BLaER1 treated with 17β-estradiol and CSF1 and Interleukin-3, amounts not matched to agents 10 nM and 100 nM (cell line): ENCODE measurements around the gene GIT1.

ENCODE experiments used
- H3K27ac ChIP-seq, 11 experiments: shearing (Covaris generic); formaldehyde crosslinking; 2 replicates each; pipeline ENCODE4 v1.8.1; 2022
- H3K27me3 ChIP-seq, 11 experiments: shearing (Covaris generic); formaldehyde crosslinking; 2 replicates each; pipeline ENCODE4 v1.8.1; 2022
- H3K36me3 ChIP-seq, 11 experiments: shearing (Covaris generic); formaldehyde crosslinking; 2 replicates each; pipeline ENCODE4 v1.8.1; 2022
- H3K4me1 ChIP-seq, 10 experiments: shearing (Covaris generic); formaldehyde crosslinking; 2 replicates each; pipeline ENCODE4 v1.8.1; 2022
- H3K4me2 ChIP-seq, 11 experiments: shearing (Covaris generic); formaldehyde crosslinking; 2 replicates each; pipeline ENCODE4 v1.8.1; 2022
- H3K4me3 ChIP-seq, 10 experiments: shearing (Covaris generic); formaldehyde crosslinking; 2 replicates each; pipeline ENCODE4 v1.8.1; 2022
- H3K9ac ChIP-seq, 11 experiments: shearing (Covaris generic); formaldehyde crosslinking; 2 replicates each; pipeline ENCODE4 v1.8.1; 2022
- H3K9me3 ChIP-seq, 11 experiments: shearing (Covaris generic); formaldehyde crosslinking; replicated peaks in 1 of 11; 2 replicates each; pipeline ENCODE4 v1.8.1; 2022
- H4K20me1 ChIP-seq, 11 experiments: shearing (Covaris generic); formaldehyde crosslinking; 2 replicates each; pipeline ENCODE4 v1.8.1; 2022
- Cebpa-rat ChIP-seq, 11 experiments: shearing (Covaris generic); IDR thresholded peaks; 2 replicates each; pipeline ENCODE4 v1.8.1; 2022

GIT1 gene

GRCh38 chr17:29567554-29568330 is 21.7 kb downstream of the GIT1 start:
- Histone ChIP-seq H3K9ac (peak overlapping the region; percentile 79 to 94 (median 85)), H3K27ac (peak overlapping the region; percentile 68 to 89 (median 86)), H3K9me3 (no peaks in the 10 kb centered on the region), H3K4me2 (peak overlapping the region; percentile 94 to 100 (median 96)), H3K4me3 (peak overlapping the region; percentile 74 to 89 (median 78)), H4K20me1 (peaks cover 20 to 63% (median 34%) of the 10 kb centered on the region in 11 experiments; a peak in 19 of 22 replicates), H3K4me1 (peaks cover 63 to 75% (median 67%) of the 10 kb centered on the region in 10 experiments), H3K27me3 (no peaks in the 10 kb centered on the region), H3K36me3 (peaks cover 0 to 24% (median 8%) of the 10 kb centered on the region in 11 experiments; a peak in 9 of 22 replicates)
- no peak for TF ChIP-seq Cebpa-rat (IDR thresholded peaks at IDR 0.05)

DNA sequence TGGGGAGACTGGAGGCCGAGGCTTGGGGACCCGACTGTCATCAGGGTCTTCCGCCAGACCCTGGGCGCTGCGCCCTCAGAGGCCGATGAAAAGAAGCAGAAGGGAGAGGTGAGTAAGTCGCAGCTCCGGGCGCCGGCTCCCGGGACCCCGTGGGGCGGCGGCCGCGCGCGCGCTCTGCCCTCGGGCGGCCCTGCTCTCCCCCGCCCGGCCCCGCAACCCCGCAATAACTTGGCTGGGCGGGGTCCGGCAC is 22.2 kb downstream of the GIT1 start:
- Histone ChIP-seq H3K4me2 (peak overlapping the region; percentile 94 to 100 (median 96)), H3K9ac (peak overlapping the region; percentile 79 to 94 (median 85)), H3K36me3 (peaks cover 0 to 27% (median 8%) of the 10 kb centered on the region in 11 experiments; a peak in 9 of 22 replicates), H3K27me3 (no peaks in the 10 kb centered on the region), H3K9me3 (no peaks in the 10 kb centered on the region), H3K4me1 (peaks cover 65 to 76% (median 67%) of the 10 kb centered on the region in 10 experiments), H4K20me1 (peaks cover 18 to 60% (median 32%) of the 10 kb centered on the region in 11 experiments; a peak in 19 of 22 replicates), H3K27ac (peak overlapping the region; percentile 65 to 89 (median 86)), H3K4me3 (peak overlapping the region; percentile 74 to 89 (median 78))
- no peak for TF ChIP-seq Cebpa-rat (IDR thresholded peaks at IDR 0.05)

DNA sequence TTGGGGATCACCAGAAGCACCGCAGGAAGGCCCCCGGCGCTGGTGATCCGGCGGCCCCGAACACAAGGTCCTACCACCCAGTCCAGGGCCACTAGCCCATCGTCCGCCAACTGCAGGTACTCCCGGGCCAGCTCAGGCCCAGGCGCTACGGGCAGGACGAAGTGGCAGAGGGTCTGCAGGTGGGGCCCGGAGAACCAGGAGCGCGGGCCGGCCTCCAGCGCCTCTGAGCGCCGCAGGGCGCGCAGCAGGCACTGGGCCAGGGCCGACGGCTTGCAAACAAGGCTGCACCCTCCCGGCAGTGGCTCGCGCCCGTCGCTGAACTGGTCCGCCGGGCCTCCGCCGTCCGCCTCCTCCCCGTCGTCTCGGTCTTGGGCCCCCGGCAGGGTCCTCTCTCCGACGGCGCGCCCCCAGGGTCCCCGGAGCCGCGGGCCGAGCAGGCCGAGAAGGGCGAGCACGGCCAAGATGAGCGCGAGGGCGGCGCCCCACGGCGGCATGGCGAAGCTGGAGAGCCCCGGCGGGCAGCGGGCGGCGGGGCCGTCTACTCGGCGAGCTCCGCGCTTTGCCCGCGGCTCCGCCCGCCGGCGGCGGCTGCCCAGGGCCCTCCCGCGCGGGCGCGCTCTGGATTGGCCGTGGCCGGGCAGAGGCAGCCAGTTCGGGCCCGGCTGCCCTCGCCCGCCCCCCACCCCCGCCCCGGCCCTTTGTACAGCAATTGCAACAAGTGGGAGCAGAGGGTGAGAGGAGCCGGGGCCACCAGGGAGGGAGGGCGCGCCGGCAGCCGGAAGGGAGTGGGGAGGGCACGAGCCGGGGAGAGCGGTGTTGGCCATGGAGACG is 22.8 kb downstream of the GIT1 start, which contains the start of gene ABHD15:
TSS of gene ABHD15 (minus strand) at position 565 of the 831 bp plus-strand sequence. CDS start at position 494, 71 bp downstream.
- H3K27ac ChIP-seq, result peak within 1 kb of the TSS; percentile 65 to 89 (median 86)
- peak within 1 kb of the TSS; percentile 74 to 89 (median 78) for H3K4me3 ChIP-seq
- peaks cover 65 to 76% (median 67%) of the 10 kb centered on the region in 10 experiments for H3K4me1 ChIP-seq
- peak within 1 kb of the TSS; percentile 94 to 100 (median 96) for H3K4me2 ChIP-seq
- peaks cover 0 to 25% (median 6%) of the 10 kb centered on the region in 11 experiments; a peak in 9 of 22 replicates for H3K36me3 ChIP-seq
- no peaks in the 10 kb centered on the region for H3K9me3 ChIP-seq
- no peaks in the 10 kb centered on the region for H3K27me3 ChIP-seq
- peaks cover 13 to 56% (median 27%) of the 10 kb centered on the region in 11 experiments; a peak in 18 of 22 replicates for H4K20me1 ChIP-seq
- H3K9ac ChIP-seq, result peak within 1 kb of the TSS; percentile 79 to 94 (median 85)
- no peak for TF ChIP-seq Cebpa-rat (IDR thresholded peaks at IDR 0.05)

- Histone ChIP-seq H3K4me2 (peak overlapping the region; percentile 94 to 100 (median 96)), H4K20me1 (peaks cover 4 to 52% (median 21%) of the 10 kb centered on the region in 11 experiments; a peak in 16 of 22 replicates), H3K27me3 (no peaks in the 10 kb centered on the region), H3K4me3 (peak overlapping the region; percentile 74 to 89 (median 78)), H3K9ac (peak overlapping the region; percentile 79 to 94 (median 83)), H3K9me3 (no peaks in the 10 kb centered on the region), H3K4me1 (peaks cover 65 to 76% (median 67%) of the 10 kb centered on the region in 10 experiments), H3K27ac (peak overlapping the region; percentile 41 to 89 (median 86)), H3K36me3 (peaks cover 0 to 17% (median 4%) of the 10 kb centered on the region in 11 experiments; a peak in 6 of 22 replicates)
- TF ChIP-seq Cebpa-rat (IDR thresholded peaks at IDR 0.05), result no peak
These were observed 23.6 kb downstream of the GIT1 start for GRCh38 chr17:29565643-29566472.

DNA sequence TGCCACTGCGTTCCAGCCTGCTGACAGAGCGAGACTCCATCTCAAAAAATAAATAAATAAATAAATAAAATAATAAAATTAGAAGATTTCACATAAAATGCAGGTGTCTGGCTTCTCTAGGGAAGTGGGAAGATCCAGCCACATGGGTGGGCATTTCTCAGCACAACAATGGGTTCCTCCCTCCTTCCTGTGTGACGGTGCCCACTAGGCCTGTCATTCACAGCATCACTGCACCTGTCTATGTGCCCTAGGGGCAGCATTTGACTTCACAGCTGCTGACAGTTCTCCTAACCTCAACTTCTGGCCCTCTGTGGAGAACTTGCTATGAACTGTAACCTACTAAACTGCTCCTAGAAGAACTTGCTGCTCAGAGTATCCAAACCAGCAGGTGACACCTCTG is 25.6 kb downstream of the GIT1 start:
- Histone ChIP-seq H3K27ac (peak overlapping the region in 4 of 11 experiments; percentile 27 to 89 (median 84); a peak in 4 of 22 replicates), H3K4me1 (peaks cover 66 to 77% (median 69%) of the 10 kb centered on the region in 10 experiments), H3K9ac (peak overlapping the region in 7 of 11 experiments; percentile 26 to 94 (median 88); a peak in 7 of 22 replicates), H4K20me1 (peaks cover 0 to 38% (median 15%) of the 10 kb centered on the region in 11 experiments; a peak in 8 of 22 replicates), H3K27me3 (no peaks in the 10 kb centered on the region), H3K4me3 (peak overlapping the region in 6 of 10 experiments; percentile 74 to 83 (median 78); a peak in 8 of 20 replicates), H3K9me3 (no peaks in the 10 kb centered on the region), H3K4me2 (peak overlapping the region; percentile 94 to 100 (median 96)), H3K36me3 (peaks cover 0 to 18% (median 0%) of the 10 kb centered on the region in 11 experiments; a peak in 6 of 22 replicates)
- no peak for TF ChIP-seq Cebpa-rat (IDR thresholded peaks at IDR 0.05)

DNA sequence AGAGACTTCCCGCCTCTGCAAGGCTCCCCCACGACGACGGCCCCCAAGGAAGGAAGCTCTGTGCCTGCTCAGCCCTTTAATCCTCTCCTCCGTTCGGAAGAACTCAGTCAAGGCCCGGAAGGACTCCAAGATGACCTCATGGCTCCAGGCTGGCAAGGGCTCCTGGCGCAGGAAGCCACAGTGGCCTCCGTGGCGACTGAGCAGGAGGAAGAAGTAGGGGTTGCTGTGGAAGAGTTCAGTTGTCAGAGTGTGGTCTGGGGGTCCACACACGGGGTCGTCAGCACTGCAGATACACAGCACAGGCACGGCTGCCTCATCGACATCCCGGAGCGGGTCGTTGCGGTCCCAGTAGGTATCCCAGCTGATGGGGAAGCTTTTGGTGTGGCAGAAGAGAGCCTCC is 26.8 kb downstream of the GIT1 start:
- no peak for TF ChIP-seq Cebpa-rat (IDR thresholded peaks at IDR 0.05)
- Histone ChIP-seq H3K27ac (peak overlapping the region; percentile 71 to 89 (median 82)), H3K4me2 (peak overlapping the region; percentile 94 to 100 (median 96)), H3K4me1 (peaks cover 69 to 88% (median 81%) of the 10 kb centered on the region in 10 experiments), H4K20me1 (peaks cover 0 to 37% (median 15%) of the 10 kb centered on the region in 11 experiments; a peak in 8 of 22 replicates), H3K27me3 (no peaks in the 10 kb centered on the region), H3K9ac (peak overlapping the region; percentile 54 to 76 (median 71)), H3K4me3 (peak overlapping the region in 8 of 10 experiments; percentile 35 to 55 (median 43); a peak in 15 of 20 replicates), H3K36me3 (peaks cover 0 to 22% (median 0%) of the 10 kb centered on the region in 11 experiments; a peak in 6 of 22 replicates), H3K9me3 (no peaks in the 10 kb centered on the region)

DNA sequence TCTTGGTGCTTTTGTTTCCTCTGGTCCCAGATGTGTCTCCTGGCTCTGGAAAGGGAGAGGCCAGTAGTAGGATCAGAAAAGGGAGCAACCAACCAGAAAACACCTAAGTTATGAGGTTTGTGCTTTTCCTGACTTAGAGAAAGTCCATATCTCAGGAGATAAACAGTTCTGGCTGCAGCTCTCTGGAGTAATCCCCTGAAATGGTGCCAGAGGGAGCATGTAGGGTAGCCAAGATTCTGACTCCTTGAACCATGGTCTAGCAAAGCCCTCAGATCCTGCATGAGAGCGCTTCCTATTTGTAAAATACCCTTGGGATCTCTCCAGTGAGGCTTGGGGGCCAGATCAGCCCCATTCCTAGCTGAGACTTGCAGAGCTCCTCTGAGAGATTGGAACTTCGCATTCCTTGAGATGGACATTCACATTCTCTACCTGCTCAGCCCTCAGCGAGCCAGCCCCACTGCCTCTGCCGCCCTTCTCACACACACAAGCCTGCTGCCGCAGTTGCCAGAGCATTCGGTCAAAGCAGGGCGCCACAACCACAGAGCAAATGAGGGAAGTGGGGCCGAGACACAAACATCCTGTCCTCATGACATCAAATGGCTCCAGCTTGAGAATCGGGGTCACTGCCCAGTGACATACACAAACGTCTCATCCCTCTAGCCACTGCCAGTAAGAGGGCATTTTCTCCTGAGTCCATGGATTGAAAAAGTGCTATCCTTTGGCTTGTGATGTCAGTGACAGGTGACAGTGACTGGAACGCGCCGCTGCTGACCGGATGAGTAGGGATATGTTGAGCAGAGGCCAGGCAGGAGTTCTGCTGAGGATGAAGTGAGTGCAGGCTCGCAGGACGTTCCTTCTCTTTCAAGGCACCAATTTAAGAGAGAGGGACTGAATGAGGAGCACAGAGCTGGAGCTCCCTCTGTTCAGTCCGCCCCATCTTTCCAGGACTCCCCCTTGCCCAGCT is 27.6 kb downstream of the GIT1 start:
- no peak for TF ChIP-seq Cebpa-rat (IDR thresholded peaks at IDR 0.05)
- Histone ChIP-seq H3K27ac (peak overlapping the region; percentile 71 to 89 (median 82)), H4K20me1 (peaks cover 0 to 37% (median 15%) of the 10 kb centered on the region in 11 experiments; a peak in 8 of 22 replicates), H3K4me1 (peaks cover 69 to 95% (median 88%) of the 10 kb centered on the region in 10 experiments), H3K27me3 (no peaks in the 10 kb centered on the region), H3K9me3 (no peaks in the 10 kb centered on the region), H3K4me2 (peak overlapping the region; percentile 94 to 100 (median 96)), H3K4me3 (peak overlapping the region; percentile 22 to 55 (median 42); a peak in 18 of 20 replicates), H3K9ac (peak overlapping the region; percentile 67 to 76 (median 71)), H3K36me3 (peaks cover 0 to 22% (median 0%) of the 10 kb centered on the region in 11 experiments; a peak in 6 of 22 replicates)
